BE2C (cell line): Measurements from ENCODE around the gene KCNS1.

Source experiments
- DNase-seq: peaks from one replicate; pipeline ENCODE4 v3.0.0-alpha.2; 2020
- H3K27me3 ChIP-seq: fragments of 250-450 bp; sonication (Bioruptor Pico); 2 replicates; pipeline ENCODE4 v1.5.1; 2020; ENCODE audit warnings: mild to moderate bottlenecking
- H3K36me3 ChIP-seq: fragments of 250-450 bp; sonication (Bioruptor Pico); 2 replicates; pipeline ENCODE4 v1.5.1; 2020; ENCODE audit warnings: mild to moderate bottlenecking
- H3K4me1 ChIP-seq: fragments of 250-450 bp; sonication (Bioruptor Pico); 2 replicates; pipeline ENCODE4 v1.5.1; 2020
- H3K4me3 ChIP-seq: 2 replicates; pipeline ENCODE4 v1.5.1; 2011; ENCODE audit warnings: low read depth, low read length
- H3K9me3 ChIP-seq: fragments of 250-450 bp; sonication (Bioruptor Pico); 2 replicates; pipeline ENCODE4 v1.5.1; 2020
- TF ChIP-seq, protein P1 (sequence below): IDR thresholded peaks from 2 replicates; pipeline ENCODE4 v1.5.1; 2012; ENCODE audit warnings: mild to moderate bottlenecking, low read depth, low read length

The KCNS1 gene

DNA sequence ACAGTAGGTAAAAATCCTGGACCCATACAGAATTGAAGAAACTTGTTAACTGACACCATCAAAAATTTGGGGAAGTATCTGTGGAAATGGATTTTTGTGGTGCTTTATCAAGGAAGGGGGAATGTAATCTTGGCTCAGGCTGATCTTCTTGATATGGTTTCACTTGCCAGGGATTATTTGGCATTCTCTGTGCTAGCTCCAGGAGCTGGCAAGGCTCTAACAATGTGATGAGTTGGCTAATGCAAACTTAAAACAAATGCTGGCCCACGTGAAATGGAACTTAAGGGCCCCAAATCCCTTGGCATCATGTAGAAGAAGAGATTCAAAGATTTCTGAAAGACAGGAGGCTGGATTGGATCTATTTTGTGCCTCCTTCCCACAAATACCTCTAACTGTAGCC lies 13.1 kb downstream of the KCNS1 start:
- H3K36me3 ChIP-seq, result no peaks in the 10 kb centered on the region; the same call in 1 of the 2 replicates
- no peak for DNase-seq
- H3K9me3 ChIP-seq, result no peaks in the 10 kb centered on the region
- no peaks in the 10 kb centered on the region for H3K27me3 ChIP-seq
- H3K4me1 ChIP-seq, result no peaks in the 10 kb centered on the region
- H3K4me3 ChIP-seq, result no peak overlapping the region
- TF ChIP-seq, protein P1, sequence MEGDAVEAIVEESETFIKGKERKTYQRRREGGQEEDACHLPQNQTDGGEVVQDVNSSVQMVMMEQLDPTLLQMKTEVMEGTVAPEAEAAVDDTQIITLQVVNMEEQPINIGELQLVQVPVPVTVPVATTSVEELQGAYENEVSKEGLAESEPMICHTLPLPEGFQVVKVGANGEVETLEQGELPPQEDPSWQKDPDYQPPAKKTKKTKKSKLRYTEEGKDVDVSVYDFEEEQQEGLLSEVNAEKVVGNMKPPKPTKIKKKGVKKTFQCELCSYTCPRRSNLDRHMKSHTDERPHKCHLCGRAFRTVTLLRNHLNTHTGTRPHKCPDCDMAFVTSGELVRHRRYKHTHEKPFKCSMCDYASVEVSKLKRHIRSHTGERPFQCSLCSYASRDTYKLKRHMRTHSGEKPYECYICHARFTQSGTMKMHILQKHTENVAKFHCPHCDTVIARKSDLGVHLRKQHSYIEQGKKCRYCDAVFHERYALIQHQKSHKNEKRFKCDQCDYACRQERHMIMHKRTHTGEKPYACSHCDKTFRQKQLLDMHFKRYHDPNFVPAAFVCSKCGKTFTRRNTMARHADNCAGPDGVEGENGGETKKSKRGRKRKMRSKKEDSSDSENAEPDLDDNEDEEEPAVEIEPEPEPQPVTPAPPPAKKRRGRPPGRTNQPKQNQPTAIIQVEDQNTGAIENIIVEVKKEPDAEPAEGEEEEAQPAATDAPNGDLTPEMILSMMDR, result no peak

DNA sequence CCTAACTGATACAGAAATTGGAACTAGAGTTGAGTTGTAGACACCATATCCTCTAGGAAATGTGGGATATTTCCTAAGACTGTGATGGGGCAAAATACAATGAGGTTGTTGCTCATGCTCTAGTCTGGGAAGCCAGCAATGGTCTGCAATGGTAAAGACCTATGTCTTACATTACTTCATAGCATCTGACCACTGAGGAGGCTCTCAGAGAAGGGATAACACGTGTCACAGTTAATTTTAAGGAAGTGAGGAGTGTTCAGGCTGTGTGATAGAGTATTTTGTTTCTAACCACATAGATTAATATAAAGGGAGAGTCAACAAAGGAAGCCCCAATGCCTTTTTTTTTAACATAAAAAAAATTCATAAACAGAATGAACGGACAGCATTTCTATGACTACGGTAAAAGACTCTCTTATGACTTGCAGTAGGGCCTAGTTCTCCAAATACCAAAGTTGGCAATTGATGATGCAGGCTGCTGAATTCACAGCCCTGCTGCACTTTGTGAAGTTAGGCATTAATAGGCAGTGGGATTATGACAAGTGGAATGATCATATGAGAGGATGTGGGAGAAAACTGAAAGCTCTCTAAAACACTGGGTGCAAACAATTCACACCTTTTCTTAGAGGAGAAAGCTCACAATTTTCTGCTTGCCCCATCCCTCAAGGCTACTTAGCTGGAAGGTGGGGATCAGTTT lies 13.7 kb downstream of the KCNS1 start:
- Histone ChIP-seq H3K4me1 (no peaks in the 10 kb centered on the region), H3K4me3 (no peak overlapping the region), H3K27me3 (no peaks in the 10 kb centered on the region), H3K9me3 (no peaks in the 10 kb centered on the region), H3K36me3 (peaks cover 5% of the 10 kb centered on the region; the same call in 1 of the 2 replicates)
- TF ChIP-seq, protein P1, result no peak
- DNase-seq, result no peak

DNA sequence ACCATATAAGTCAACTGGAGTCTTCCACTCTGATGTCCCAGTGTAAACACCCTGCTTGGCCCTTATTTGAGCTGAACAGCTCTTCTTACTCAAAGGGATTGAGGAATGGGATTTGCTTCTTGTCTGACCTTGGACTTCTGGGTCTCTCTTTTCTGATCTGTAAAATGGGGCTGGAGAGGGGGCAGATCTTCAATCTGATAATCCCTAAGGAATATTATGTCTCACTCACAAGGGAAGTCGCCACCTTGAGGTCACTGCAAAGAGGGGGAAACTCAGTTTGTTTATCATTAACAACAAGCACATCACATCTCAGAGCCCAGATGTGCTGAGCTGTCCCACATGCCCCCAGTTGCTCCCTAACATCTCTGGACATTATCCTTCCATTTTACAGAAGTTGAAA lies 15.1 kb downstream of the KCNS1 start:
- Histone ChIP-seq H3K4me3 (no peak overlapping the region), H3K9me3 (no peaks in the 10 kb centered on the region), H3K36me3 (peaks cover 5% of the 10 kb centered on the region; the same call in 1 of the 2 replicates), H3K27me3 (no peaks in the 10 kb centered on the region), H3K4me1 (no peaks in the 10 kb centered on the region)
- DNase-seq, result no peak
- TF ChIP-seq, protein P1, result no peak

DNA sequence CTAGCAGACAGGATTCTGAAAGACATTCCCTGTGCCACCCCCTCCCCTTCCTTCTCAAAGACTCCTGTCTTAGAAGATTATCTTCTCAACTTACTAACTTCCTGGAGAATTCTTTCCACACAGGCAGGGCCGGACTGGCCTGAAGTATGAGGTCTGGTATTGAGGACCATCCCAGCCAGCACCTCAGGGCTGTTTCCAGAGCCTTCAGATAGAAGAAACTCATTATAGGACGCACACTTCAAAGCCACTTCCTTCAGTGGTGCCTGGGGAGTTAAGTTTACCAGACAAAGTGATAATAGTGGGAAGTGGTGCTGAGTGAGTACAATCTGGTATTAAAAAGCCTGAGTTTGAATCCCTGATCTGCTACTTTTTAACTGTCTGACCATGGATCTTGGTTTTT lies 15.6 kb downstream of the KCNS1 start:
- TF ChIP-seq, protein P1, result no peak
- no peak overlapping the region for H3K4me3 ChIP-seq
- H3K4me1 ChIP-seq, result no peaks in the 10 kb centered on the region
- no peak for DNase-seq
- H3K36me3 ChIP-seq, result peaks cover 5% of the 10 kb centered on the region; the same call in 1 of the 2 replicates
- no peaks in the 10 kb centered on the region for H3K27me3 ChIP-seq
- H3K9me3 ChIP-seq, result no peaks in the 10 kb centered on the region

DNA sequence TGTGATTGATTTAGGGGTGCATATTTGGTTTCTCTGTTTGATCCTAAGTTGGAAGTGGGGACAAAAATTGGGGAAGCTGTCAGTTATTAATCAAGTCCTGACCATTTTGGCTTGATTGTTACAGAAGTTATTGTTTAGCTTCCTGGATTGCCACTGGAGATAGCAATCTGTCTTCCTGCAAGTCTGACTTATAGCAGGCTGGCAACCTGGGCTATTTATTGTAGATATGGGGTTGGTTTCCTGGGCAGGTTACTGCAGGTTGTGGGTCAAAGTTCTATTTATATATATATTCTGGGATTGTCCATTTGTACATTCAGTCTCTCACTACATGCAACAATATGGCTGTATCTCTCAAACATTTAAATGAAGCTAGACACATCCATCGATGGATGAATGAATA lies 17.8 kb downstream of the KCNS1 start:
- H3K36me3 ChIP-seq, result peaks cover 5% of the 10 kb centered on the region; the same call in 1 of the 2 replicates
- H3K4me1 ChIP-seq, result no peaks in the 10 kb centered on the region
- TF ChIP-seq, protein P1, result no peak
- H3K4me3 ChIP-seq, result no peak overlapping the region
- DNase-seq, result no peak
- no peaks in the 10 kb centered on the region for H3K27me3 ChIP-seq
- no peaks in the 10 kb centered on the region for H3K9me3 ChIP-seq

DNA sequence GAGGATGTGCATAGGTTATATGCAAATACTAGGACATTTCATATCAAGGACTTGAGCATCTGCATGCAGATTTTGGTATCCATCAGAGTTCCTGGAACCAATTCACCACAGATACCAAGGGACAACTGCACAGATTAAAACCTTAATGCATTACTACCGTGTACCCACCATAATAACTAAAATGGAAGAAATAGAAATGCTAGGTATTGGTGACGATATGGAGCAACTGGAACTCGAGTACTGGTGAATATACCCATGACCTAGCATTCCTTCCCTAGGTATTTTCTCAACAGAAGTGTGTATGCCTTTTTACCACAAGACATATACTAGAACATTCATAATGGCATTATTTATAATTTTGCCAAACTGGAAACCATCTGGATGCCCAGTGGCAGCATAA lies 18.5 kb downstream of the KCNS1 start:
- no peak overlapping the region for H3K4me3 ChIP-seq
- TF ChIP-seq, protein P1, result no peak
- peaks cover 5% of the 10 kb centered on the region; the same call in 1 of the 2 replicates for H3K36me3 ChIP-seq
- H3K9me3 ChIP-seq, result no peaks in the 10 kb centered on the region
- DNase-seq, result no peak
- no peaks in the 10 kb centered on the region for H3K4me1 ChIP-seq
- H3K27me3 ChIP-seq, result no peaks in the 10 kb centered on the region
